T47D (cell line): ENCODE results near the gene ZBTB43.
"Not testable (repeated sequence)": the region's sequence is repeated elsewhere in the genome, so short reads cannot be mapped to it uniquely, and the experiment has no call there.

Source experiments
- DNase-seq, 2 experiments: peaks; one replicate each; pipeline versions ENCODE4 v3.0.0 to v3.0.0-alpha.2; 2011 to 2012; ENCODE audit warnings: low read depth in 1 of 2, low spot score in 1 of 2
- JUND ChIP-seq: IDR thresholded peaks from 2 replicates; pipeline ENCODE4 v1.6.1; 2012; ENCODE audit warnings: low read depth
- in situ Hi-C: cut with HindIII; loops from 2 replicates; pipeline ENCODE4 v1.10.0; 2016; ENCODE audit warnings: low sequenced_read_pairs, low pct_unique_long_range_greater_than_20kb

ZBTB43 gene

GRCh38 chr9:126804696-126805553, at the start of gene ZBTB43:
Gene ZBTB43 (plus strand): TSS chr9:126805040. CDS start chr9:126832510, 27,470 bp downstream.
- TF ChIP-seq JUND: no peak
- DNase-seq: peak; percentile 91 to 98
- in situ Hi-C loops: no loop called here

- no peak for TF ChIP-seq JUND
- DNase-seq: no peak
- in situ Hi-C loops: no loop called here
These were observed 49.4 kb upstream of the ZBTB43 start for GRCh38 chr9:126755317-126755875.

- DNase-seq: no peak
- no peak for TF ChIP-seq JUND
- in situ Hi-C loops: no loop called here
These were observed 48.6 kb upstream of the ZBTB43 start for GRCh38 chr9:126756238-126756637.

DNA sequence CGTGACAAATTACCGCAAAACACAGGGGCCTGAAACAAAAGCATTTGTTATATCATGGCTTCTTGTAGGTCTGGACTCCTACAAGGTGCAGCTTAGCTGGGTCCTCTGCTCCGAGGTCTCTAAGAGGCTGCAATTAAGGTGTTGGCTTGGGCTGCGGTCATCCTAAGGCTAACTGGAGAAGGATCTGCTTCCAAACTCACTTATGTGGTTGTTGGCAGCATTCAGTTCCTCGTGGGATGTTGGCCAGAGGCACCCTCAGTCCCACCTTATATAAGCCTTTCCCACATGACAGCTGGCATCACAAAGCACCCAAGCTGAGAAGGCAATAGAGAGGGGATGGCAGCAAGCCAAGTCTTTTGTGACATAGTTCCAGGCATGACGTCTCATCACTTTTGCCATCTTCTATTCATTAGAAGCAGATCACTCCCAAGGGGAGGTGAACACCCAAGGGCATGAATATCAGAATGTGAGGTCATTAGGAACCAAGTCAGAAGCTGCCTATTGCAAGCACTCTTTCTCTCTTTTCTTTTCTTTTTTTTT, 47.9 kb upstream of the ZBTB43 start:
- DNase-seq: no peak
- in situ Hi-C loops: no loop called here
- TF ChIP-seq JUND: no peak

- in situ Hi-C loops: no loop called here
- DNase-seq: no peak
- TF ChIP-seq JUND: no peak
These were observed 45.8 kb upstream of the ZBTB43 start for GRCh38 chr9:126758916-126759585.

DNA sequence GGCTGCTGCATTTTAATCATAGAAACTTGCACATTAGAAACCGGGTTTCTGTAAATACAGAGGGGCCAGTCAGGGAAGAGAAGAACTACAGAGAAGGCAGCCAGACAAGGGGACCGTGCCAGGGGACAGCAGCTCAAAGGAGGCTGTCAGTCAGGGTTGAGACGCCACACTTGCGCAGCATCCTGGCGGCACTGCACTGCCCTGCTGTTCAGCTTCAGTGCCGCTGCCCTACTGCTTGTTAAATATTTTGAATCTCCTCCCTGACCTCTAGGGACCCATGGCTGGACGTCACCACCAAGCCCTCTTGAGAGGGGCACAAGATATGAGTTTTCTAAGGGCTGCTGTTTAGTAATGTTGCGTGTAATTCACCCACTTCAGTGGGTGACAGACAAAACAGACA, 43.6 kb upstream of the ZBTB43 start:
- in situ Hi-C loops: no loop called here
- DNase-seq: no peak
- no peak for TF ChIP-seq JUND

DNA sequence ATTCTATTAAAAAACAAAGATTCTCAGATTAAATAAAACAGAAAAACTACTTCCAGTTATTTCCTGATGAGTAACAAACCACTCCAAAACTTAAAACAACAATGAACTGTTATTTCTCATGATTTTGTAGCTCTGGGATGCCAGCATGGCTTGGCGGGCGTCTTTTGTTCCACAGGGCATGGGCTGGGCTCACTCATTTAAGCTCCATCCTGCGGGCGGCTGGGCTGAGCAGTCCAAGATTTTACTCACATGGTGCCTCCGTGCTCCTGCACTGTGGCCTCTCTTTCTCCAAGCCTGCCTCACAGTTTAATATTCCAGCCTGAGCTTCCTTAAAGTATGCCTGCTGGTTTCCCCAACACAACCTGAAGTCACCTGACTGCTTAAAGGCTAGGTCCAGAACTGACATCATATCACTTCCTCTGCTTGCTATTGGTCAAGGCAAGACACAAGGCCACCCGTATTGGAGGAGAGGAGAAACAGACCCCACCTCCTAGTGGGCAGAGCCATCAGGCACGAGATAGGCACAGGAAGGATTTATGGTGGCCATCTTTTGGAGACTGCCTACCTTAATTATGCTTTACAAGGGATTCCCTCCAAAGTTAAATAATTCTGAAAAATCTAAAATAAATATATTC, 41.6 kb upstream of the ZBTB43 start:
- no peak for TF ChIP-seq JUND
- in situ Hi-C loops: no loop called here
- peak in 1 of 2 experiments; percentile 39 for DNase-seq

GRCh38 chr9:126773004-126773607, 31.7 kb upstream of the ZBTB43 start:
- in situ Hi-C loops: no loop called here
- peak in 1 of 2 experiments; percentile 64 for DNase-seq
- no peak for TF ChIP-seq JUND

- in situ Hi-C loops: no loop called here
- no peak for DNase-seq
- TF ChIP-seq JUND: no peak
These were observed 28.9 kb upstream of the ZBTB43 start for GRCh38 chr9:126775926-126776325.

- in situ Hi-C loops: no loop called here
- DNase-seq: peak; percentile 50 to 61
- TF ChIP-seq JUND: no peak
These were observed 27.1 kb upstream of the ZBTB43 start for GRCh38 chr9:126777733-126778132.

GRCh38 chr9:126778141-126778540, 26.7 kb upstream of the ZBTB43 start:
- in situ Hi-C loops: no loop called here
- no peak for DNase-seq
- TF ChIP-seq JUND: no peak

- in situ Hi-C loops: not testable (repeated sequence)
These were observed 26.1 kb upstream of the ZBTB43 start for GRCh38 chr9:126778696-126779095.

More at GRCh38 chr9:126778696-126779095, 26.1 kb upstream of the ZBTB43 start:
- DNase-seq: not testable (repeated sequence)
